Ramos (cell line): ENCODE results near the gene GPR68.
"Not testable (repeated sequence)": the region's sequence is repeated elsewhere in the genome, so short reads cannot be mapped to it uniquely, and the experiment has no call there.

Experiments
- in situ Hi-C: fragments of 300-500 bp; cut with MboI; formaldehyde crosslinking; loops from one replicate; pipeline ENCODE4 v1.14.3; 2022; ENCODE audit warnings: low sequenced_read_pairs; ENCODE audit not compliant: unreplicated experiment

GPR68 gene

GRCh38 chr14:91273885-91274273, 29.4 kb upstream of the GPR68 start:
- in situ Hi-C loops = no loop called here

GRCh38 chr14:91273273-91273884, 28.9 kb upstream of the GPR68 start:
- in situ Hi-C loops = no loop called here

- in situ Hi-C loops = no loop called here
Measured at GRCh38 chr14:91272341-91273272, 28.1 kb upstream of the GPR68 start.

- in situ Hi-C loops = no loop called here
Measured at GRCh38 chr14:91271639-91272038, 27.1 kb upstream of the GPR68 start.

GRCh38 chr14:91270619-91271018, 26.1 kb upstream of the GPR68 start:
- in situ Hi-C loops = no loop called here

- in situ Hi-C loops = no loop called here
Measured at GRCh38 chr14:91270188-91270587, 25.7 kb upstream of the GPR68 start.

- in situ Hi-C loops = no loop called here
Measured at GRCh38 chr14:91269076-91269991, 24.8 kb upstream of the GPR68 start.

- in situ Hi-C loops = no loop called here
Measured at GRCh38 chr14:91267965-91268437, 23.5 kb upstream of the GPR68 start.

GRCh38 chr14:91266276-91266675, 21.8 kb upstream of the GPR68 start:
- in situ Hi-C loops = not testable (repeated sequence)

- in situ Hi-C loops = no loop called here
Measured at GRCh38 chr14:91265404-91265803, 20.9 kb upstream of the GPR68 start.

- in situ Hi-C loops = no loop called here
Measured at GRCh38 chr14:91264151-91265150, 19.9 kb upstream of the GPR68 start.

- in situ Hi-C loops = no loop called here
Measured at GRCh38 chr14:91263329-91263728, 18.8 kb upstream of the GPR68 start.

- in situ Hi-C loops = no loop called here
Measured at GRCh38 chr14:91261986-91262549, 17.6 kb upstream of the GPR68 start.

- in situ Hi-C loops = no loop called here
Measured at GRCh38 chr14:91261115-91261514, 16.6 kb upstream of the GPR68 start.

GRCh38 chr14:91258876-91259275, 14.4 kb upstream of the GPR68 start:
- in situ Hi-C loops = no loop called here

- in situ Hi-C loops = no loop called here
Measured at GRCh38 chr14:91258011-91258618, 13.6 kb upstream of the GPR68 start.

GRCh38 chr14:91257328-91258010, 13.0 kb upstream of the GPR68 start:
- in situ Hi-C loops = no loop called here

GRCh38 chr14:91256661-91257060, 12.2 kb upstream of the GPR68 start:
- in situ Hi-C loops = no loop called here
